Loucy (cell line): ENCODE measurements around the gene BCL2L1.

ENCODE experiments used
- H2AFZ ChIP-seq: fragments of 200-600 bp; sonication (generic); 2 replicates; pipeline ENCODE4 v1.6.0; 2016; ENCODE audit warnings: antibody characterized with exemption, mild to moderate bottlenecking, low read length, moderate library complexity
- H3F3A ChIP-seq: fragments of 200-600 bp; 2 replicates; pipeline ENCODE4 v1.6.0; 2016; ENCODE audit warnings: antibody characterized with exemption, low read depth, mild to moderate bottlenecking
- H3K27me3 ChIP-seq: fragments of 200-600 bp; sonication (generic); 2 replicates; pipeline ENCODE4 v1.6.1; 2014; ENCODE audit warnings: low read length, mild to moderate bottlenecking; ENCODE audit not compliant: insufficient read depth, poor library complexity, severe bottlenecking
- H3K36me3 ChIP-seq: fragments of 200-600 bp; sonication (generic); 2 replicates; pipeline ENCODE4 v1.6.1; 2016; ENCODE audit warnings: low read length; ENCODE audit not compliant: insufficient read depth
- H3K4me1 ChIP-seq: fragments of 200-600 bp; sonication (generic); 2 replicates; pipeline ENCODE4 v1.5.1; 2014; ENCODE audit warnings: low read length, mild to moderate bottlenecking; ENCODE audit not compliant: insufficient read depth, poor library complexity, severe bottlenecking
- H3K4me2 ChIP-seq: fragments of 200-600 bp; sonication (generic); 2 replicates; pipeline ENCODE4 v1.6.0; 2014; ENCODE audit warnings: antibody characterized with exemption, low read length, low read depth, mild to moderate bottlenecking; ENCODE audit not compliant: poor library complexity, severe bottlenecking
- H3K4me3 ChIP-seq: fragments of 200-600 bp; sonication (generic); 2 replicates; pipeline ENCODE4 v1.5.1; 2014; ENCODE audit warnings: low read length, mild to moderate bottlenecking, mixed read lengths; ENCODE audit not compliant: poor library complexity, severe bottlenecking
- H3K79me2 ChIP-seq: fragments of 200-600 bp; sonication (generic); 2 replicates; pipeline ENCODE4 v1.6.1; 2014; ENCODE audit warnings: low read length; ENCODE audit not compliant: insufficient read depth
- H3K9ac ChIP-seq: fragments of 200-600 bp; sonication (generic); 2 replicates; pipeline ENCODE4 v1.6.0; 2014; ENCODE audit warnings: mild to moderate bottlenecking, low read depth, low read length, moderate library complexity; ENCODE audit not compliant: poor library complexity, severe bottlenecking
- H3K9me2 ChIP-seq: fragments of 200-600 bp; sonication (generic); replicated peaks from 2 replicates; pipeline ENCODE4 v1.6.1; 2016; ENCODE audit warnings: low read depth, low read length, mixed read lengths
- H3K9me3 ChIP-seq: fragments of 200-600 bp; sonication (generic); 2 replicates; pipeline ENCODE4 v1.6.1; 2014; ENCODE audit warnings: mild to moderate bottlenecking, antibody characterized with exemption, low read length, low read depth; ENCODE audit not compliant: insufficient read depth
- H4K20me1 ChIP-seq: fragments of 200-600 bp; sonication (generic); 2 replicates; pipeline ENCODE4 v1.6.0; 2014; ENCODE audit warnings: antibody characterized with exemption, low read length, mild to moderate bottlenecking; ENCODE audit not compliant: insufficient read depth, poor library complexity, severe bottlenecking
- EZH2phosphoT487 ChIP-seq: fragments of 200-600 bp; IDR thresholded peaks from 2 replicates; pipeline ENCODE4 v1.6.1; 2018; ENCODE audit warnings: antibody characterized with exemption, mild to moderate bottlenecking, moderate library complexity, borderline replicate concordance
- TF ChIP-seq, protein P1 (sequence below): fragments of 200-600 bp; sonication (generic); conservative IDR thresholded peaks from 2 replicates; pipeline ENCODE4 v1.5.1; 2014; ENCODE audit warnings: mild to moderate bottlenecking, antibody characterized with exemption, low read length

BCL2L1 gene

DNA sequence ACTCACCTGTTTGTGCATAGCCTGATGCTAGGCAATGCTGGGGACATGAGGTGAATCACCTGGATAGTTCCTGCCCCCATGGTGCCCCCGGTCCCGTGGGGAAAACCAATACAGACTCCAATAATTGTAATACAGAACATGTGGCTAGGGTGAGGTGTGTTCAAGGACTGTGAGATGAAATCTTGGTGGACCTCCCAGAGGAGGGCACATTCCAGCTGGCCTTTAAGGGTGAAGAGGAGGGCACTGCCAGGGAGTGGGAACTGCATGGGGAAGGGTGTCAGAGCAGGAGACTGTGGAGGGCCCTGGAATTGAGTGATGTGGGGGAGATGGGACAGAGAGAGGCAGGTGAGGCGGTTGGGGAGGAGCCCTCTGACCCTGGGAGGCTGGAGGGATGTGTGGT lies 82.4 kb downstream of the BCL2L1 start:
- Histone ChIP-seq H3K4me1 (peaks cover 7% of the 10 kb centered on the region), H3K36me3 (no peaks in the 10 kb centered on the region), H3F3A (no peaks in the 10 kb centered on the region), H3K4me2 (no peak overlapping the region), H4K20me1 (no peaks in the 10 kb centered on the region), H3K9me2 (no peaks in the 10 kb centered on the region), H3K27me3 (no peaks in the 10 kb centered on the region), H3K9ac (no peak overlapping the region), H3K9me3 (no peaks in the 10 kb centered on the region), H2AFZ (no peak overlapping the region), H3K4me3 (no peak overlapping the region), H3K79me2 (no peaks in the 10 kb centered on the region)
- TF ChIP-seq EZH2phosphoT487: no peak
- TF ChIP-seq, protein P1, sequence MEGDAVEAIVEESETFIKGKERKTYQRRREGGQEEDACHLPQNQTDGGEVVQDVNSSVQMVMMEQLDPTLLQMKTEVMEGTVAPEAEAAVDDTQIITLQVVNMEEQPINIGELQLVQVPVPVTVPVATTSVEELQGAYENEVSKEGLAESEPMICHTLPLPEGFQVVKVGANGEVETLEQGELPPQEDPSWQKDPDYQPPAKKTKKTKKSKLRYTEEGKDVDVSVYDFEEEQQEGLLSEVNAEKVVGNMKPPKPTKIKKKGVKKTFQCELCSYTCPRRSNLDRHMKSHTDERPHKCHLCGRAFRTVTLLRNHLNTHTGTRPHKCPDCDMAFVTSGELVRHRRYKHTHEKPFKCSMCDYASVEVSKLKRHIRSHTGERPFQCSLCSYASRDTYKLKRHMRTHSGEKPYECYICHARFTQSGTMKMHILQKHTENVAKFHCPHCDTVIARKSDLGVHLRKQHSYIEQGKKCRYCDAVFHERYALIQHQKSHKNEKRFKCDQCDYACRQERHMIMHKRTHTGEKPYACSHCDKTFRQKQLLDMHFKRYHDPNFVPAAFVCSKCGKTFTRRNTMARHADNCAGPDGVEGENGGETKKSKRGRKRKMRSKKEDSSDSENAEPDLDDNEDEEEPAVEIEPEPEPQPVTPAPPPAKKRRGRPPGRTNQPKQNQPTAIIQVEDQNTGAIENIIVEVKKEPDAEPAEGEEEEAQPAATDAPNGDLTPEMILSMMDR: no peak

DNA sequence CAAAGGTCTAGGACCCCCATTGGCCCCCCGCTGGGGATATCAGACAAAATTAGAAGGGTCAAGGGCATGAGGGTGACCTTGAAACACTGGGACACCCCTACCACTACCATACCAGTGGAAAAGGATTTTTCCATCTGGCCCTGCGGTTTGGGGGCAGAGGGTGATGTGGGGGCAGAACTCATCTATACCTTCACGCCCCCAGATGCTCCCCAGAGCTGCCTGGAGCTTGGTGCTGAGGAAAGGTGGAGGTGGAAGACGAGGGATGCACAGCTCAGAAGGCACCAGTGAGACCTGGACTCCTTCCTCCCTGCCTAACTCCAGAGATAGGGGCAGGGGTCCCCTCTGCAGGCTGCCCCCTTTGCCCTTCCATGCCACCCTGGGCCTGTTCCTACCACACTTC lies 83.9 kb downstream of the BCL2L1 start:
- Histone ChIP-seq H3K9me2 (no peaks in the 10 kb centered on the region), H2AFZ (no peak overlapping the region), H3K9ac (no peak overlapping the region), H3K9me3 (no peaks in the 10 kb centered on the region), H3K4me2 (no peak overlapping the region), H3K27me3 (no peaks in the 10 kb centered on the region), H3F3A (no peaks in the 10 kb centered on the region), H4K20me1 (no peaks in the 10 kb centered on the region), H3K4me3 (no peak overlapping the region), H3K79me2 (no peaks in the 10 kb centered on the region), H3K36me3 (no peaks in the 10 kb centered on the region), H3K4me1 (peaks cover 7% of the 10 kb centered on the region)
- TF ChIP-seq EZH2phosphoT487: no peak
- TF ChIP-seq, protein P1: no peak

DNA sequence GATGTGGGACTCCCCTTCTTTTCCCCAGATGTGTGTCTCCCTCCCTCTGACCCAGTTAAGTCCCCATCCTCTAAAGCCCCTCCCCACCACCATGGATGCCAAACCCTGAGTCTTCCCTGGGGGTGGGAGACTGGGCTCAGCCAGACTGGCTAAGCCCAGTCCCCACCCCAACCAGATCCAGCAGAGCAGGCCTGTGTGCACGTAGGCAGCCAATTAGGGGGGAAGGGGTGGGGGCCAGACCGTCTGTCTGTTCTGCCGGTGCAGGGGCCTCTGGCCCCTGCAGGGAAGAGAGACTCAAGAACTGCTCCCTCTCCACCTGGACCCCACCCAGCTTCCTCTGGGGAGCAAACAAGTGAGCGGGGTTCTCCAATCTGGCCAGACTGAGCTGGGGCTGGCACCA lies 84.4 kb downstream of the BCL2L1 start:
- no peak overlapping the region for H3K4me2 ChIP-seq
- no peak overlapping the region for H3K4me3 ChIP-seq
- H4K20me1 ChIP-seq: no peaks in the 10 kb centered on the region
- no peak overlapping the region for H3K9ac ChIP-seq
- no peaks in the 10 kb centered on the region for H3F3A ChIP-seq
- TF ChIP-seq EZH2phosphoT487: no peak
- TF ChIP-seq, protein P1: no peak
- H3K36me3 ChIP-seq: no peaks in the 10 kb centered on the region
- H3K9me3 ChIP-seq: no peaks in the 10 kb centered on the region
- peaks cover 7% of the 10 kb centered on the region for H3K4me1 ChIP-seq
- no peak overlapping the region for H2AFZ ChIP-seq
- no peaks in the 10 kb centered on the region for H3K79me2 ChIP-seq
- no peaks in the 10 kb centered on the region for H3K27me3 ChIP-seq
- H3K9me2 ChIP-seq: no peaks in the 10 kb centered on the region
